C4-2B (cell line): ENCODE measurements around the gene CACNA2D3.

Source experiments
- ZFX ChIP-seq: fragments of 450-650 bp; IDR thresholded peaks from 2 replicates; pipeline ENCODE4 v1.6.1; 2017
- TF ChIP-seq, protein P1 (sequence below): fragments of 450-650 bp; conservative IDR thresholded peaks from 2 replicates; pipeline ENCODE4 v1.5.1; 2017; ENCODE audit warnings: mild to moderate bottlenecking

GRCh38 chr3:54719914-54720313 lies 597.6 kb downstream of the CACNA2D3 start:
- TF ChIP-seq, protein P1, sequence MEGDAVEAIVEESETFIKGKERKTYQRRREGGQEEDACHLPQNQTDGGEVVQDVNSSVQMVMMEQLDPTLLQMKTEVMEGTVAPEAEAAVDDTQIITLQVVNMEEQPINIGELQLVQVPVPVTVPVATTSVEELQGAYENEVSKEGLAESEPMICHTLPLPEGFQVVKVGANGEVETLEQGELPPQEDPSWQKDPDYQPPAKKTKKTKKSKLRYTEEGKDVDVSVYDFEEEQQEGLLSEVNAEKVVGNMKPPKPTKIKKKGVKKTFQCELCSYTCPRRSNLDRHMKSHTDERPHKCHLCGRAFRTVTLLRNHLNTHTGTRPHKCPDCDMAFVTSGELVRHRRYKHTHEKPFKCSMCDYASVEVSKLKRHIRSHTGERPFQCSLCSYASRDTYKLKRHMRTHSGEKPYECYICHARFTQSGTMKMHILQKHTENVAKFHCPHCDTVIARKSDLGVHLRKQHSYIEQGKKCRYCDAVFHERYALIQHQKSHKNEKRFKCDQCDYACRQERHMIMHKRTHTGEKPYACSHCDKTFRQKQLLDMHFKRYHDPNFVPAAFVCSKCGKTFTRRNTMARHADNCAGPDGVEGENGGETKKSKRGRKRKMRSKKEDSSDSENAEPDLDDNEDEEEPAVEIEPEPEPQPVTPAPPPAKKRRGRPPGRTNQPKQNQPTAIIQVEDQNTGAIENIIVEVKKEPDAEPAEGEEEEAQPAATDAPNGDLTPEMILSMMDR = no peak
- no peak for TF ChIP-seq ZFX
